Smooth muscle cell (in vitro differentiated cells): Measurements from ENCODE around the gene ROS1. TPM values are rescaled to one million over a fixed set of nuclear protein-coding genes. Genes with fewer than 3 reads are reported as not detected.

Experiments
- DNase-seq: peaks from one replicate; lab custom pipeline; 2025; ENCODE audit not compliant: unreplicated experiment; lab: John Stamatoyannopoulos, UW
- H2AFZ ChIP-seq: fragments of 200-600 bp; sonication (generic); 2 replicates; pipeline ENCODE4 v1.6.0; 2016; ENCODE audit warnings: antibody characterized with exemption, low read depth, mild to moderate bottlenecking
- H3F3A ChIP-seq: fragments of 200-600 bp; sonication (generic); 2 replicates; pipeline ENCODE4 v1.6.0; 2017; ENCODE audit warnings: antibody characterized with exemption, low read depth
- H3K27ac ChIP-seq: fragments of 200-600 bp; sonication (generic); 2 replicates; pipeline ENCODE4 v1.5.1; 2016; ENCODE audit warnings: low read depth, mild to moderate bottlenecking
- H3K27me3 ChIP-seq: fragments of 200-600 bp; sonication (generic); 2 replicates; pipeline ENCODE4 v1.6.1; 2016; ENCODE audit warnings: low read depth, mild to moderate bottlenecking
- H3K36me3 ChIP-seq: fragments of 200-600 bp; sonication (generic); 2 replicates; pipeline ENCODE4 v1.5.1; 2016; ENCODE audit warnings: low read depth
- H3K4me1 ChIP-seq: fragments of 200-600 bp; sonication (generic); 2 replicates; pipeline ENCODE4 v1.5.1; 2016; ENCODE audit warnings: low read depth
- H3K4me2 ChIP-seq: fragments of 200-600 bp; sonication (generic); 2 replicates; pipeline ENCODE4 v1.6.0; 2016; ENCODE audit warnings: mild to moderate bottlenecking
- H3K4me3 ChIP-seq: fragments of 200-600 bp; sonication (generic); 2 replicates; pipeline ENCODE4 v1.5.1; 2016; ENCODE audit warnings: mild to moderate bottlenecking
- H3K79me2 ChIP-seq: fragments of 200-600 bp; sonication (generic); 2 replicates; pipeline ENCODE4 v1.6.0; 2016; ENCODE audit warnings: low read depth, mild to moderate bottlenecking
- H3K9ac ChIP-seq: fragments of 200-600 bp; sonication (generic); 2 replicates; pipeline ENCODE4 v1.6.0; 2016; ENCODE audit warnings: low read depth
- H3K9me3 ChIP-seq: fragments of 200-600 bp; sonication (generic); replicated peaks from 2 replicates; pipeline ENCODE4 v1.5.1; 2016; ENCODE audit warnings: low read depth
- H4K20me1 ChIP-seq: fragments of 200-600 bp; sonication (generic); 2 replicates; pipeline ENCODE4 v1.6.0; 2016; ENCODE audit warnings: low read depth
- WGBS: methylation state at CpG from one replicate; pipeline ENCODE4 v1.1.7; 2016; ENCODE audit warnings: low lambda C conversion rate; 5-methylcytosine and 5-hydroxymethylcytosine counted together
- polyA plus RNA-seq: library from polyadenylated mRNA; unstranded; fragments of >200 nt; fragmentation: Nextera tagmentation; extraction: Ambion mirVana; gene quantifications from 2 replicates; pipeline ENCODE4 v1.2.1, GENCODE V29; 2016
- total RNA-seq: library from RNA; depleted of rRNA; stranded (reverse); fragments of >200 nt; gene quantifications from 2 replicates; pipeline ENCODE4 v1.2.3, GENCODE V29; 2014
- TF ChIP-seq, protein P1 (sequence below): fragments of 200-600 bp; sonication (generic); IDR thresholded peaks from 2 replicates; pipeline ENCODE4 v1.5.1; 2017; ENCODE audit warnings: borderline replicate concordance, mild to moderate bottlenecking, antibody characterized with exemption; ENCODE audit not compliant: insufficient read depth, poor library complexity, severe bottlenecking

The ROS1 gene
- total and polyA plus RNA-seq, 2 experiments from 2014 or later, result 0.03 to 0.09 TPM

DNA sequence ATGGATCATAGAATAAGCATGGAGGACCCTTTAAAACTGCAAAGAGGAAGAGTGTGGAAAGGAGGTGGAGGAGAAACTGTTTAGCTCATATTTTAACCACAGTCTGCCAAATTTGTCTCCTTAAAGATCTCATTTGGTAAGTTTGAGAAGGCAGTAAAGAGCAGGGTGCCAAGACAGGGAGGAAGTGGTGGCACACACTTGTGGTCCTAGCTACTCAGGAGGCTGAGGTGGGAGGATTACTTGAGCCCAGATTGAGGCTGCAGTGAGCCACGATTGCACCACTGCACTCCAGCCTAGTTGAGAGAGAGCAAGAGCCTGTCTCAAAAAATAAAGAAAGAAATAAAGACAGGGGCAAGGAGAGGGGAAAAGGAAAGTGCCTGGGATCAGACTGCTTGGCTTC, 39.9 kb upstream of the ROS1 start:
- peak overlapping the region; percentile 81 for H3K27ac ChIP-seq
- H3K4me2 ChIP-seq, result no peak overlapping the region
- no peak overlapping the region for H3K9ac ChIP-seq
- no peaks in the 10 kb centered on the region for H3K36me3 ChIP-seq
- H3K79me2 ChIP-seq, result no peaks in the 10 kb centered on the region
- WGBS, result 32% methylated on average over 1 of the region's 1 CpG
- no peaks in the 10 kb centered on the region for H4K20me1 ChIP-seq
- TF ChIP-seq, protein P1, sequence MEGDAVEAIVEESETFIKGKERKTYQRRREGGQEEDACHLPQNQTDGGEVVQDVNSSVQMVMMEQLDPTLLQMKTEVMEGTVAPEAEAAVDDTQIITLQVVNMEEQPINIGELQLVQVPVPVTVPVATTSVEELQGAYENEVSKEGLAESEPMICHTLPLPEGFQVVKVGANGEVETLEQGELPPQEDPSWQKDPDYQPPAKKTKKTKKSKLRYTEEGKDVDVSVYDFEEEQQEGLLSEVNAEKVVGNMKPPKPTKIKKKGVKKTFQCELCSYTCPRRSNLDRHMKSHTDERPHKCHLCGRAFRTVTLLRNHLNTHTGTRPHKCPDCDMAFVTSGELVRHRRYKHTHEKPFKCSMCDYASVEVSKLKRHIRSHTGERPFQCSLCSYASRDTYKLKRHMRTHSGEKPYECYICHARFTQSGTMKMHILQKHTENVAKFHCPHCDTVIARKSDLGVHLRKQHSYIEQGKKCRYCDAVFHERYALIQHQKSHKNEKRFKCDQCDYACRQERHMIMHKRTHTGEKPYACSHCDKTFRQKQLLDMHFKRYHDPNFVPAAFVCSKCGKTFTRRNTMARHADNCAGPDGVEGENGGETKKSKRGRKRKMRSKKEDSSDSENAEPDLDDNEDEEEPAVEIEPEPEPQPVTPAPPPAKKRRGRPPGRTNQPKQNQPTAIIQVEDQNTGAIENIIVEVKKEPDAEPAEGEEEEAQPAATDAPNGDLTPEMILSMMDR, result no peak
- H3K9me3 ChIP-seq, result no peaks in the 10 kb centered on the region
- H3K4me1 ChIP-seq, result peaks cover 9% of the 10 kb centered on the region
- no peaks in the 10 kb centered on the region for H3K27me3 ChIP-seq
- no peak overlapping the region for H2AFZ ChIP-seq
- H3F3A ChIP-seq, result peaks cover 19% of the 10 kb centered on the region
- no peak for DNase-seq
- H3K4me3 ChIP-seq, result no peak overlapping the region

DNA sequence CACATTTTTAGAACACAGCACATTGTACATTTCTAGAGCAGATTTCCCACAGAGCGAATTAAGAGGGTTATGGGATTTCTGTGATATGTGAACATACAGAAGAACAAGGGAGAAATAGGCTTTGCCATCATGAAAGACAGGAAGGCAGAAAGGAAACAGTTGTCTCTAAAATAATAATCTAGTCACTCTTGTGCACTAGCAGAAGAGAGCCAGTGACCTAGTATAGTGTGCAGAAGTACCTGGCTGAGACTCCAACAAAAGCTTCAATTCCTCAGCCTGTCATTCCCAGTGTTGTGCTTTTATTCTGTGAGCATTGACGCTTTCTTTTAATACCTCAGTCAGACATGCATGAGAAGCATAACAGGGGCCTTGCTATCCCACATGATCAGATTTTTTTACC, 39.0 kb upstream of the ROS1 start:
- H3K4me2 ChIP-seq, result peak overlapping the region; percentile 72
- H3K27ac ChIP-seq, result peak overlapping the region; percentile 81
- H3K36me3 ChIP-seq, result no peaks in the 10 kb centered on the region

DNA sequence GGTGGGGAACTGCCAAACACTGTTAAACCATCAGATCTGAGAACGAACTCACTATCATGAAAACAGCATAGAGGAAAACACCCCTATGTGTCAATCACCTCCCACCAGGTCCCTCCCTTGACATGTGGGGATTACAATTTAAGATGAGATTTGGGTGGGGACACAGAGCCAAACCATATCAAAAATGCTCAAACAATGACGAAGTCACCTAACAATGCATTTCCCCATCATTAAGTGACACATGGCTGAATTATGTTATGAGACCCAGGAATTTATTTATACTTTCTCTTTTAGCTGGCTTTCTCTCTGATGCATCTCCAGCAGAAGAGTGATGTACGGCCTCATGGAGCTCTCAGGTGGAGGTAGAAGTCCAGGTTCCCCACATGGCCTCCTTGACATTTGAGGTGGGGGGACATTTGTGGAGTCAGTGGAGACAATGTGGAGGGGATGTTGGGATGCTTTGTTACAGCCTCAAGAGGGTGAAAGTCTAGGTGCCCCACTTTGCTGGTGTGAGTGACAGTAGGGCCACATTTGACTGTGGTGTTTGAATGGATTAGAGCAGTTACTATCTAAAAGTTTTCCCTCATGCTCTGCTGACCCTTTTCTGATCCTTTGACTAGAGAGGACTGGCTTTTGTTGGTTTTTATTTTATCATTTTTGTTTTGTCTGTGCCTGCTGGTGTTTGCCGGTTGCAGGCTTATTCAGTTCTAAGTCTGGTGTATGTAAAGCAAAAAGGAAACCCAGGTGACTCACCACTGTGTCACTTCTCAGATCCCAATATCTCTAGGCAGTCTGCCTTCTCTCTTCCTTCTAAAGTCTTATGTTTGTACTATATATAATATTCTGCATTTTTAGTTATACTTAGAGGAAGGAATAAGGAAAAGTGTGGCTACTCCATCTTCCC, 38.3 kb upstream of the ROS1 start:
- H3K9ac ChIP-seq, result peak overlapping the region; percentile 16
- no peaks in the 10 kb centered on the region for H4K20me1 ChIP-seq
- peaks cover 19% of the 10 kb centered on the region for H3F3A ChIP-seq
- TF ChIP-seq, protein P1, result no peak
- peak overlapping the region; percentile 72 for H3K4me2 ChIP-seq
- no peaks in the 10 kb centered on the region for H3K9me3 ChIP-seq
- peaks cover 9% of the 10 kb centered on the region for H3K4me1 ChIP-seq
- 52% methylated on average over 4 of the region's 4 CpGs for WGBS
- H3K4me3 ChIP-seq, result no peak overlapping the region
- peak overlapping the region; percentile 9 for H2AFZ ChIP-seq
- H3K27me3 ChIP-seq, result no peaks in the 10 kb centered on the region
- H3K79me2 ChIP-seq, result no peaks in the 10 kb centered on the region
- DNase-seq, result no peak
- no peaks in the 10 kb centered on the region for H3K36me3 ChIP-seq
- peak overlapping the region; percentile 81 for H3K27ac ChIP-seq

More for the DNA sequence above, 39.0 kb upstream of the ROS1 start:
- Histone ChIP-seq H3K4me1 (peaks cover 9% of the 10 kb centered on the region), H3K4me3 (no peak overlapping the region), H3K9ac (no peak overlapping the region), H2AFZ (peak overlapping the region; percentile 70), H3K9me3 (no peaks in the 10 kb centered on the region), H3F3A (peaks cover 19% of the 10 kb centered on the region), H3K79me2 (no peaks in the 10 kb centered on the region), H4K20me1 (no peaks in the 10 kb centered on the region), H3K27me3 (no peaks in the 10 kb centered on the region)
- no peak for DNase-seq
- 75% methylated on average over 2 of the region's 2 CpGs for WGBS
- TF ChIP-seq, protein P1, result no peak
